Testis (tissue), 3 donors: ENCODE measurements around the gene BAIAP2L1. TPM values are rescaled to one million over a fixed set of nuclear protein-coding genes. Genes with fewer than 3 reads are reported as not detected.
A peak's percentile ranks its signal among the peaks of the same experiment; 100 is the strongest.

ENCODE experiments used
- DNase-seq: peaks from one replicate; pipeline ENCODE4 v3.0.0-alpha.2; 2019
- H3K27ac ChIP-seq, 2 donors: fragments of 200-600 bp; sonication (generic); one replicate each; pipeline ENCODE4 v1.5.1; 2019
- H3K27me3 ChIP-seq: fragments of 200-600 bp; sonication (generic); one replicate; pipeline ENCODE4 v1.5.1; 2019
- H3K36me3 ChIP-seq: fragments of 200-600 bp; sonication (generic); one replicate; pipeline ENCODE4 v1.5.1; 2017; ENCODE audit warnings: low read depth; ENCODE audit errors: missing control alignments
- H3K4me1 ChIP-seq: fragments of 200-600 bp; sonication (generic); one replicate; pipeline ENCODE4 v1.5.1; 2019
- H3K4me3 ChIP-seq, 2 donors: fragments of 200-600 bp; sonication (generic); one replicate each; pipeline ENCODE4 v1.5.1; 2017 to 2019
- H3K9me3 ChIP-seq: fragments of 200-600 bp; sonication (generic); one replicate; pipeline ENCODE4 v1.5.1; 2017
- CTCF ChIP-seq, 3 experiments: fragments of 450-650 bp in 2 of 3; fragments of 200-600 bp in 1 of 3; sonication (generic) in 1 of 3; IDR thresholded peaks; one replicate each; pipeline ENCODE4 v1.5.1; 2016 to 2019; ENCODE audit warnings: antibody characterized with exemption in 3 of 3, mild to moderate bottlenecking in 2 of 3, moderate library complexity in 1 of 3
- POLR2A ChIP-seq: fragments of 450-650 bp; IDR thresholded peaks from one replicate; pipeline ENCODE4 v1.6.1; 2017; ENCODE audit warnings: antibody characterized with exemption, mild to moderate bottlenecking, moderate library complexity
- WGBS, 2 donors: methylation state at CpG; one replicate each; pipeline ENCODE4 v1.1.5; 2018; 5-methylcytosine and 5-hydroxymethylcytosine counted together
- intact Hi-C: fragments of 100-400 bp; cut with DNase I; formaldehyde crosslinking; loops from one replicate; pipeline ENCODE4 v1.15.1; 2023; ENCODE audit warnings: low total_unique reads
- polyA plus RNA-seq: library from polyadenylated mRNA; stranded (reverse); fragments of 350-450 nt; fragmentation: Illumina TruSeq; extraction: RNeasy Lipid Tissue Mini Kit (QIAGEN cat#74804); gene quantifications from one replicate; pipeline ENCODE4 v1.2.3, GENCODE V29; 2014; ENCODE audit warnings: low read depth, low replicate concordance; ENCODE audit not compliant: insufficient read depth
- total RNA-seq, 2 donors: library from RNA; depleted of rRNA; stranded (reverse); fragments of >200 nt; gene quantifications; one replicate each; pipeline ENCODE4 v1.2.3, GENCODE V29; 2016

Gene BAIAP2L1
- total and polyA plus RNA-seq, 3 donors from 2014 or later: 16.8 to 24.2 (median 23.5) TPM

- WGBS, 2 donors: 53 to 63% methylated on average over 11 to 19 of the region's 19 CpGs
- H3K27ac ChIP-seq: peak overlapping the region; percentile 94 to 97
- peak; percentile 36 for DNase-seq
Observed at GRCh38 chr7:98283127-98283886, 117.6 kb downstream of the BAIAP2L1 start.

GRCh38 chr7:98282703-98283102 is 118.2 kb downstream of the BAIAP2L1 start:
- no peak for DNase-seq
- Histone ChIP-seq H3K9me3 (no peaks in the 10 kb centered on the region), H3K27me3 (no peaks in the 10 kb centered on the region), H3K27ac (peak overlapping the region; percentile 94 to 97), H3K4me1 (peaks cover 52% of the 10 kb centered on the region), H3K4me3 (peak overlapping the region; percentile 92 to 100), H3K36me3 (no peaks in the 10 kb centered on the region)
- 20 to 30% methylated on average over 16 of the region's 16 CpGs for WGBS, 2 donors
- TF ChIP-seq CTCF (IDR thresholded peaks at IDR 0.05): no peak
- no peak for TF ChIP-seq POLR2A
- intact Hi-C loops: no loop called here

More at GRCh38 chr7:98283127-98283886, 117.6 kb downstream of the BAIAP2L1 start:
- Histone ChIP-seq H3K27me3 (no peaks in the 10 kb centered on the region), H3K4me3 (peak overlapping the region; percentile 92 to 100), H3K9me3 (no peaks in the 10 kb centered on the region), H3K36me3 (no peaks in the 10 kb centered on the region), H3K4me1 (peaks cover 53% of the 10 kb centered on the region)
- TF ChIP-seq POLR2A: no peak
- TF ChIP-seq CTCF (IDR thresholded peaks at IDR 0.05): no peak
- intact Hi-C loops: no loop called here

- DNase-seq: peak; percentile 36
Observed at GRCh38 chr7:98281757-98282606, 118.9 kb downstream of the BAIAP2L1 start.

More at GRCh38 chr7:98281757-98282606, 118.9 kb downstream of the BAIAP2L1 start:
- 4 to 5% methylated on average over 12 to 15 of the region's 77 CpGs for WGBS, 2 donors
- TF ChIP-seq POLR2A (no peak), CTCF (IDR thresholded peaks at IDR 0.05) (no peak)
- H3K4me1 ChIP-seq: peaks cover 45% of the 10 kb centered on the region
- intact Hi-C loops: no loop called here
- H3K36me3 ChIP-seq: no peaks in the 10 kb centered on the region
- peak overlapping the region; percentile 92 to 100 for H3K4me3 ChIP-seq
- H3K27ac ChIP-seq: peak overlapping the region; percentile 94 to 97
- H3K27me3 ChIP-seq: no peaks in the 10 kb centered on the region
- no peaks in the 10 kb centered on the region for H3K9me3 ChIP-seq
